CD14-positive monocyte (primary cell): ENCODE data around the gene MRPS35. TPM values are rescaled to one million over a fixed set of nuclear protein-coding genes. Genes with fewer than 3 reads are reported as not detected.

ENCODE experiments used
- DNase-seq, 3 donors: peaks; one replicate each; pipeline ENCODE4 v3.0.0-alpha.2; 2011 to 2022
- H2AFZ ChIP-seq: 2 replicates; pipeline ENCODE4 v1.6.0; 2012; ENCODE audit warnings: mild to moderate bottlenecking, low read depth, low read length, inconsistent platforms; ENCODE audit not compliant: insufficient read depth, poor library complexity, severe bottlenecking
- H3K27ac ChIP-seq, 2 donors: 1 replicate in 1 of 2; 2 replicates in 1 of 2; pipeline ENCODE4 v1.5.1; 2012 to 2013; ENCODE audit warnings: low read length in 2 of 2, control low read depth in 1 of 2, inconsistent platforms in 1 of 2, low read depth in 1 of 2, mild to moderate bottlenecking in 1 of 2
- H3K27me3 ChIP-seq, 2 donors: one replicate each; pipeline versions ENCODE4 v1.6.0 to v1.6.1; 2011 to 2013; ENCODE audit warnings: low read length in 2 of 2; ENCODE audit not compliant: control insufficient read depth in 2 of 2, insufficient read depth in 2 of 2
- H3K36me3 ChIP-seq, 2 donors: replicated peaks in 1 of 2; 1 replicate in 1 of 2; 2 replicates in 1 of 2; pipeline versions ENCODE4 v1.5.1 to v1.6.1; 2012 to 2013; ENCODE audit warnings: low read length in 2 of 2, control low read depth in 1 of 2, inconsistent platforms in 1 of 2, mild to moderate bottlenecking in 1 of 2; ENCODE audit not compliant: insufficient read depth in 2 of 2, control insufficient read depth in 1 of 2
- H3K4me1 ChIP-seq, 2 donors: 1 replicate in 1 of 2; 2 replicates in 1 of 2; pipeline versions ENCODE4 v1.5.1 to v1.6.1; 2012 to 2013; ENCODE audit warnings: low read length in 2 of 2, control low read depth in 1 of 2, inconsistent platforms in 1 of 2, mild to moderate bottlenecking in 1 of 2, moderate library complexity in 1 of 2; ENCODE audit not compliant: insufficient read depth in 2 of 2, control insufficient read depth in 1 of 2
- H3K4me2 ChIP-seq: replicated peaks from 2 replicates; pipeline ENCODE3; 2012; ENCODE audit warnings: low read length, moderate library complexity, mild to moderate bottlenecking; ENCODE audit not compliant: poor library complexity, severe bottlenecking; ENCODE audit errors: extremely low read depth
- H3K4me3 ChIP-seq, 3 experiments: fragments of 200-600 bp in 1 of 3; sonication (generic) in 1 of 3; replicated peaks in 1 of 3; 1 replicate in 2 of 3; 2 replicates in 1 of 3; pipeline ENCODE4 v1.5.1; 2011 to 2013; ENCODE audit warnings: low read length in 3 of 3, mild to moderate bottlenecking in 3 of 3, control low read depth in 2 of 3, low read depth in 2 of 3, inconsistent platforms in 1 of 3, moderate library complexity in 1 of 3
- H3K79me2 ChIP-seq: 2 replicates; pipeline ENCODE4 v1.6.0; 2012; ENCODE audit warnings: mild to moderate bottlenecking, control low read depth, inconsistent platforms, low read length, moderate library complexity; ENCODE audit not compliant: insufficient read depth
- H3K9ac ChIP-seq: 2 replicates; pipeline ENCODE4 v1.6.0; 2017; ENCODE audit warnings: low read length, mild to moderate bottlenecking; ENCODE audit not compliant: insufficient read depth, poor library complexity, severe bottlenecking
- H3K9me3 ChIP-seq, 2 donors: replicated peaks in 1 of 2; 1 replicate in 1 of 2; 2 replicates in 1 of 2; pipeline versions ENCODE4 v1.5.1 to v1.6.1; 2012 to 2013; ENCODE audit warnings: low read length in 2 of 2, control low read depth in 1 of 2; ENCODE audit not compliant: control insufficient read depth in 1 of 2, insufficient read depth in 1 of 2
- H4K20me1 ChIP-seq: 2 replicates; pipeline ENCODE4 v1.6.0; 2012; ENCODE audit warnings: mild to moderate bottlenecking, low read length, control low read depth, moderate library complexity; ENCODE audit not compliant: insufficient read depth
- H3K27ac Mint-ChIP-seq, 7 donors: one replicate each; pipeline ENCODE4 v1.8.0; 2020; ENCODE audit warnings: mild to moderate bottlenecking in 7 of 7, mixed read lengths in 7 of 7, moderate library complexity in 6 of 7, inconsistent platforms in 2 of 7
- H3K27me3 Mint-ChIP-seq, 3 donors: one replicate each; pipeline ENCODE4 v1.8.0; 2021 to 2022; ENCODE audit warnings: low read depth in 3 of 3, mild to moderate bottlenecking in 3 of 3, mixed read lengths in 3 of 3, moderate library complexity in 3 of 3, inconsistent platforms in 1 of 3
- H3K36me3 Mint-ChIP-seq, 2 donors: one replicate each; pipeline ENCODE4 v1.8.0; 2020; ENCODE audit warnings: mixed read lengths in 2 of 2, inconsistent platforms in 1 of 2, mild to moderate bottlenecking in 1 of 2
- H3K4me1 Mint-ChIP-seq: one replicate; pipeline ENCODE4 v1.8.0; 2020; ENCODE audit warnings: mild to moderate bottlenecking, mixed read lengths
- H3K4me3 Mint-ChIP-seq, 2 donors: one replicate each; pipeline ENCODE4 v1.8.0; 2020; ENCODE audit warnings: mild to moderate bottlenecking in 2 of 2, mixed read lengths in 2 of 2, moderate library complexity in 1 of 2
- H3K9me3 Mint-ChIP-seq, 7 donors: one replicate each; pipeline ENCODE4 v1.8.0; 2020 to 2022; ENCODE audit warnings: mixed read lengths in 7 of 7, mild to moderate bottlenecking in 6 of 7, moderate library complexity in 6 of 7, inconsistent platforms in 2 of 7
- CTCF ChIP-seq: fragments of 200-600 bp; IDR thresholded peaks from one replicate; pipeline ENCODE4 v1.8.0; 2022; ENCODE audit warnings: antibody characterized with exemption, mild to moderate bottlenecking
- WGBS: methylation state at CpG from one replicate; pipeline ENCODE4 v1.1.5; 2013; ENCODE audit warnings: missing lambda C conversion rate; ENCODE audit not compliant: insufficient coverage; 5-methylcytosine and 5-hydroxymethylcytosine counted together
- intact Hi-C, 2 donors: fragments of 100-400 bp; cut with micrococcal nuclease; formaldehyde crosslinking; loops; one replicate each; pipeline versions ENCODE4 v1.15.0 to v1.15.1; 2023
- polyA plus RNA-seq, 3 donors: library from polyadenylated mRNA; depleted of rRNA in 1 of 3; unstranded in 2 of 3; stranded (reverse) in 1 of 3; fragments of 300-500 nt in 2 of 3; fragments of >200 nt in 1 of 3; fragmentation: Illumina TruSeq in 2 of 3; gene quantifications; 1 replicate in 2 of 3; 2 replicates in 1 of 3; pipeline ENCODE4 v1.2.3, GENCODE V29; 2012 to 2021

MRPS35 gene
- polyA plus RNA-seq, 3 donors = 16.6 to 51.8 (median 46.1) TPM

GRCh38 chr12:27685274-27685673 lies 25.4 kb upstream of the MRPS35 start:
- no peak for TF ChIP-seq CTCF
- H3K4me2 ChIP-seq = no peak overlapping the region
- no peaks in the 10 kb centered on the region for H3K36me3 ChIP-seq
- no peak overlapping the region for H2AFZ ChIP-seq
- DNase-seq = no peak
- Mint-ChIP-seq H3K27ac (no peak overlapping the region), H3K4me3 (no peak overlapping the region), H3K9me3 (peaks cover 0 to 2% (median 0%) of the 10 kb centered on the region in 7 donors), H3K27me3 (no peaks in the 10 kb centered on the region), H3K36me3 (peaks cover 0 to 3% of the 10 kb centered on the region in 2 donors), H3K4me1 (no peaks in the 10 kb centered on the region)
- no peaks in the 10 kb centered on the region for H3K4me1 ChIP-seq
- no peak overlapping the region for H3K27ac ChIP-seq
- intact Hi-C loops = no loop called here
- no CpG with 5 or more reads among the region's 2 CpGs for WGBS
- no peaks in the 10 kb centered on the region for H4K20me1 ChIP-seq
- no peaks in the 10 kb centered on the region for H3K27me3 ChIP-seq
- H3K79me2 ChIP-seq = no peaks in the 10 kb centered on the region
- H3K9me3 ChIP-seq = no peaks in the 10 kb centered on the region
- no peak overlapping the region for H3K9ac ChIP-seq
- no peak overlapping the region for H3K4me3 ChIP-seq

GRCh38 chr12:27686147-27686546 lies 24.5 kb upstream of the MRPS35 start:
- DNase-seq = no peak

More at GRCh38 chr12:27686147-27686546, 24.5 kb upstream of the MRPS35 start:
- peaks cover 0 to 3% of the 10 kb centered on the region in 2 donors for H3K36me3 Mint-ChIP-seq
- H3K4me1 Mint-ChIP-seq = no peaks in the 10 kb centered on the region
- Histone ChIP-seq H3K27ac (no peak overlapping the region), H3K27me3 (no peaks in the 10 kb centered on the region), H3K4me2 (no peak overlapping the region), H3K79me2 (no peaks in the 10 kb centered on the region), H3K36me3 (no peaks in the 10 kb centered on the region), H3K4me3 (no peak overlapping the region), H3K4me1 (no peaks in the 10 kb centered on the region), H4K20me1 (no peaks in the 10 kb centered on the region), H3K9ac (no peak overlapping the region), H2AFZ (no peak overlapping the region), H3K9me3 (no peaks in the 10 kb centered on the region)
- intact Hi-C loops = no loop called here
- no peak overlapping the region for H3K4me3 Mint-ChIP-seq
- no peak overlapping the region for H3K27ac Mint-ChIP-seq
- H3K9me3 Mint-ChIP-seq = peaks cover 0 to 2% (median 0%) of the 10 kb centered on the region in 7 donors
- H3K27me3 Mint-ChIP-seq = no peaks in the 10 kb centered on the region
- TF ChIP-seq CTCF = no peak
